ENCODE results near the gene PMEL.

DNA sequence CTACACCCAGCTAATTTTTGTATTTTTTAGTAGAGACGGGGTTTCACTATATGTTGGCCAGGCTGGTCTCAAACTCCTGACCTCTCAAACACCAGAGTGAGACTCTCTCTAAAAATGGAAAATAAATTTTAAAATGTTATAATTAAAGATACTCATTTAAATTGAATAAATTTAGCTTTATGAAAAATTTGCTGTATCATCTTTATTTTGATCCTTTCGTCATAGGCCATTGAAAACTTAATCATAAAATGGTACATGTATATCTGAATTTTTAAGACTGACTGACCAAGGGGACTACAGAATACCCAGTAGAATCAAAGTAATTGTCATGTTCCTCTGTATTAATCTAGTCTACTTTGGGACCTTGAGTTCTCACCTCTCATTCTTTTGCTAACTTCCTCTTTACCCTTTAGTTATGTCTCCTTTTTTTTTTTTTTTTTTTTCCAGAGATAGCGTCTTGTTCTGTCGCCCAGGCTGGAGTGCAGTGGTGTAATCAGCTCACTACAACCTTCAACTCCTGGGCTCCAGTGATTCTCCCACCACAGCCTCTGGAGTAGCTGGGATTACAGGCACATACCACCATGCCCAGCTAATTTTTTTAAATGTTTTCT, 17.5 kb upstream of the PMEL start:
- TF ChIP-seq, protein P1, sequence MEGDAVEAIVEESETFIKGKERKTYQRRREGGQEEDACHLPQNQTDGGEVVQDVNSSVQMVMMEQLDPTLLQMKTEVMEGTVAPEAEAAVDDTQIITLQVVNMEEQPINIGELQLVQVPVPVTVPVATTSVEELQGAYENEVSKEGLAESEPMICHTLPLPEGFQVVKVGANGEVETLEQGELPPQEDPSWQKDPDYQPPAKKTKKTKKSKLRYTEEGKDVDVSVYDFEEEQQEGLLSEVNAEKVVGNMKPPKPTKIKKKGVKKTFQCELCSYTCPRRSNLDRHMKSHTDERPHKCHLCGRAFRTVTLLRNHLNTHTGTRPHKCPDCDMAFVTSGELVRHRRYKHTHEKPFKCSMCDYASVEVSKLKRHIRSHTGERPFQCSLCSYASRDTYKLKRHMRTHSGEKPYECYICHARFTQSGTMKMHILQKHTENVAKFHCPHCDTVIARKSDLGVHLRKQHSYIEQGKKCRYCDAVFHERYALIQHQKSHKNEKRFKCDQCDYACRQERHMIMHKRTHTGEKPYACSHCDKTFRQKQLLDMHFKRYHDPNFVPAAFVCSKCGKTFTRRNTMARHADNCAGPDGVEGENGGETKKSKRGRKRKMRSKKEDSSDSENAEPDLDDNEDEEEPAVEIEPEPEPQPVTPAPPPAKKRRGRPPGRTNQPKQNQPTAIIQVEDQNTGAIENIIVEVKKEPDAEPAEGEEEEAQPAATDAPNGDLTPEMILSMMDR (IDR thresholded peaks at IDR 0.05): no peak
- no peak for TF ChIP-seq POLR2AphosphoS5 (IDR thresholded peaks at IDR 0.05; ENCODE audit: low read depth, low read length)
